Amniotic stem cell (primary cell): Measurements from ENCODE around the gene PLOD3.
"Not testable (repeated sequence)": the region's sequence is repeated elsewhere in the genome, so short reads cannot be mapped to it uniquely, and the experiment has no call there.

Source experiments
- DNase-seq: peaks from one replicate; lab custom pipeline; 2025; lab: John Stamatoyannopoulos, UW

PLOD3 gene, protein sequence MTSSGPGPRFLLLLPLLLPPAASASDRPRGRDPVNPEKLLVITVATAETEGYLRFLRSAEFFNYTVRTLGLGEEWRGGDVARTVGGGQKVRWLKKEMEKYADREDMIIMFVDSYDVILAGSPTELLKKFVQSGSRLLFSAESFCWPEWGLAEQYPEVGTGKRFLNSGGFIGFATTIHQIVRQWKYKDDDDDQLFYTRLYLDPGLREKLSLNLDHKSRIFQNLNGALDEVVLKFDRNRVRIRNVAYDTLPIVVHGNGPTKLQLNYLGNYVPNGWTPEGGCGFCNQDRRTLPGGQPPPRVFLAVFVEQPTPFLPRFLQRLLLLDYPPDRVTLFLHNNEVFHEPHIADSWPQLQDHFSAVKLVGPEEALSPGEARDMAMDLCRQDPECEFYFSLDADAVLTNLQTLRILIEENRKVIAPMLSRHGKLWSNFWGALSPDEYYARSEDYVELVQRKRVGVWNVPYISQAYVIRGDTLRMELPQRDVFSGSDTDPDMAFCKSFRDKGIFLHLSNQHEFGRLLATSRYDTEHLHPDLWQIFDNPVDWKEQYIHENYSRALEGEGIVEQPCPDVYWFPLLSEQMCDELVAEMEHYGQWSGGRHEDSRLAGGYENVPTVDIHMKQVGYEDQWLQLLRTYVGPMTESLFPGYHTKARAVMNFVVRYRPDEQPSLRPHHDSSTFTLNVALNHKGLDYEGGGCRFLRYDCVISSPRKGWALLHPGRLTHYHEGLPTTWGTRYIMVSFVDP

DNA sequence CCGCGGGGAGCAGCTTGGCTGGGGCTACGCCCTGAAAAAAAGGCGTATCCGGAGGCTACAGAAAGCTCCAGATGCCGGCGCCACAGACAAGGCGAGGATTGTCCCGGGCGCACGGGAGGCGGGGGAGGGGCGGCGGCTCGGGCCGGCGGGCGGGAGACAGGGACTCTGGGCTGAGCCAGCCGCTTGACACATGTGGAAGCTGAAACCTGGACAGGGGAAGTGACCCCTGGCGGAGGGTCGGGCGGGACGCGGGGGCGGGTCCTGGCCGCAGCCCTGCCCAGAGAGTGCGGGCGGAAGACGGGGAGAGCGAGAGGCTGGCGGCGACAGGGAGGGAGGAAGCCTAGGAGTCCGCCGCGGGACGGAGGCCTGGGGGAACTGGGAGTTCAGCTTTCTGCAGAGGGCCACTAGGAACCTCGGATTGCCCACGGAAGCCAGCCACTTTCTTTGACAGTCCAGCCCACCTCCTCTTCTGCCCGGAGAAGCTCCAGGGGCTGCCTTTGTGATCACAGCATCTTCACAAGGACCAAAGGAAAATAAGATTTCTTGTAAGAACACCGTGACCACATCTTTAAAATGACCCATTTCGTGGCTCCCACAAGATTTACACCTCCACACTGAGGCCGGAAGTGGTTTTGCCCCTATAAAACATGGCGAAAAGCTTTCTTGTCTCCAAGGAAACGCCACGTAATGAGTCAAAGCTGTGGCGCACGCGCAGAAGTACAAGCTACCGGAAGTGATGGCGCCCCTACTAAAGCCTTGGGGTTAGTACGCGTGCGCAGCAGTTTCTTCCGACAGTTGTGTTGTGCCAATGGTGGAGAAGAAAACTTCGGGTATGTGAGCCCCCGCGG is at the start of gene PLOD3, which contains the start of gene ZNHIT1:
Gene PLOD3 (minus strand): TSS at position 194 of the 848 bp plus-strand sequence. CDS start 307 bp downstream, outside the sequence.
Gene ZNHIT1 (plus strand): TSS at position 778 of the 848 bp plus-strand sequence. CDS start 31 bp downstream, at position 809.
- peak; percentile 94 for DNase-seq

DNA sequence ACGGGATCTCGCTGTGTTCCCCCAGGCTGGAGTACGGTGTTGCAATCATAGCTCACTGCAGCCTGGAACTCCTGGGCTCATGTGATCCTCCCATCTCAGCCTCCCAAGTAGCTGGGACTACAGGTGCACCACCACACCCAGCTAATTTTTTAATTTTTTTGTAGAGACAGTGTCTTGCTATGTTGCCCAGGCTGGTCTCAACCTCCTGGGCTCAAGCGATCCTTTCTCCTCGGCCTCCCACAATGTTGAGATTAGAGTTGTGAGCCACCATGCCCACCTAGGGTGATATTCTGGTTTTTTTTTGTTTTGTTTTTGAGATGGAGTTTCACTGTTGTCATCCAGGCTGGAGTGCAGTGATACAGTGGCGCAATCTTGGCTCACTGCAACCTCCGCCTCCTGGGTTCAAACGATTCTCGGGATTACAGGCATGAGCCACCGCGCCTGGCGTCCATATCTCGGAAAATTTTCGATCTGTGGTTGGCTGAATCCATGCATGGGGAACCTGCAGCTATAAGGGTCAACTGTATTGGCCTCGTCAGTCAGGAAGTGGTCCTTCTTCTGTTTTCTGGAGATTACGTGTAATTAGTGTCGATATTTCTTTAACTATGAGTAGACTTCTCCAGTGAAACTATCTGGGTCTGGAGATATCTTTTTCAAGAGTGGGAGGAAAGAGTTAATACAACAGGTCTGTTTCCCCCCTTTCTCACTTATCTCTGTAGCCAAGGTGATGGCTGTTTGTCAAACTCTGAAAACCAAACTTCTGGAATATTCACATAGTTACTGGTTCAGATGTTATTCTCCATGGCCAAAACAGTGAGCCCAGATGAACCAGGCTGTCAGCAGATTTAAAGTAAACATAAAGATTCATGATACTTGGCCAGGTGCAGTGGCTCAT is 48.5 kb upstream of the PLOD3 start:
- no peak for DNase-seq

DNA sequence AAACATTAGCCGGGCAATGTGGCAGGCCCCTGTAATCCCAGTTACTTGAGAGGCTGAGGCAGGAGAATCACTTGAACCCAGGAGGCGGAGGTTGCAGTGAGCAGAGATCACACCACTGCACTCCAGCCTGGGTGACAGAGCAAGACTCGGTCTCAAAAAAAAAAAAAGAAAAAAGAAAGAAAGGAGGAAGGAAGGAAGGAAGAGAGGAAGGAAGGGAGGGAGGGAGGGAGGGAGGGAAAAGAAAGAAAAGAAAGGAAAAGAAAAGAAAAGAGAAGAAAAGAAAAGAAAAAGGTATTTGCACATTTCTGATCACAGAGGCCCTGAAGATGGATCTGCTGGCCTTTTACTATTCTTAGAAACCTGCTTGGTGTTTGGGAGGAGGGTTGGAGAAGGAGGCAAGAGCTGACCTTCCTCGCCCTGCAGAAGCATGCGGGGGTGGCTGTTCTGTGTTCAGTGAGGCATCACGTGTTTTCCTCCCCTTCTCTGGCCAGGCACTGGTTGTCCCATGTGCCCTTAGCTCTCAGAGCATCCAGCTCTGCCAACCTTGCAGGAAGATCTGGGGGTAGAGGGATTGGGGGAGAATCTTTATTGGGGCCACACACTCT is 46.8 kb upstream of the PLOD3 start:
- DNase-seq: not testable (repeated sequence)

DNA sequence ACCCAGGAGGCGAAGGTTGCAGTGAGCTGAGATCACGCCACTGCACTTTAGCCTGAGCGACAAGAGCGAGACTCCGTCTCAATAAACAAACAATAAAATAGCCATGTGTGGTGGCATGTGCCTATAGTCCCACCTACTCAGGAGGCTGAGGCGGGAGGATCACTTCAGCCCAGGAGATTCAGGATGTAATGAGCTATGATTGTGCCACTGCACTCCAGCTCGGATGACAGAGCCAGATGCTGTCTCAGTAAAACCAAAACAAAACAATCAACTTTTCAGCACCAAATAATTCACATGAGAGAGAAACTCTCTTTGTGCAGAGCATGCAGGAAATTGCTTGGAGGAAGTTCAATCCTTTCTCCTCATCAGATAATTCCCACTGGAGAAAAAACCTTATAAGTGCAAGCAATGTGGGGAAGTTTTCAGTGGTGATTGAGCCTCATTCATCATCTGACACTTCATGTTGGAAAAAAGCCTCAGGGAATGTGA is 40.9 kb upstream of the PLOD3 start:
- DNase-seq: no peak

DNA sequence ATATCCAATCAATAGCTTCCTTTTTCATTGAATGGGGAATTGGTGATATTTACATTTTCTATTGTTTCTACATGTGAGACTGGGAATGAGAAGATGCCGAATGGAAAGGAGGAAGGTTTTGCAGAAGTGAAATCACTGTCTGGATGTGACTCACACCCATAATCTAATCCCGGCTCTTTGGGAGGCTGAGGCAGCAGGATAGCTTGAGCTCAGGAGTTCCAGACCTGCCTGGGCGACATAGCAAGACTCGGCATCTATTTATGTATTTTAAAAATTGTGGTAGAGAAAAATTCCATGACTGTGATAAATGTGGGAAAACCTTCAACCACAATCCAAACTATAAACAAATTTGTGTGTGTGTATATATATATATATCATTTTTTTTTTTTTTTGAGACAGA is 38.4 kb upstream of the PLOD3 start:
- DNase-seq: no peak

DNA sequence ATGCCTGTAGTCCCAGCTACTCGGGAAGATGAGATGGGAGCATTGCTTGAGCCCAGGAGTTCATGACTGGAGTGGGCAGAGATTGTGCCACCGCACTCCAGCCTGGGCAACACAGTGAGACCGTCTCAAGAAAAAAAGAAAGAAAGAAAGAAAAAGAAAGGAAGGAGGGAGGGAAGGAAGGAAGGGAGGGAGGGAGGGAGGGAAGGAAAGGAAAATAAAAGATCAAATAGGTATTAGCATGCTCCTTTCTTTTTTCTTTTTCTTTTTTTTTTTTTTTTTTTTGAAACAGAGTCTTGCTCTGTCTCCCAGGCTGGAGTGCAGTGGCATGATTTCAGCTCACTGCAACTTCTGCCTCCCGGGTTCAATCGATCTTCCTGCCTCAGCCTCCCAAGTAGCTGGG is 35.8 kb upstream of the PLOD3 start:
- DNase-seq: not testable (repeated sequence)

DNA sequence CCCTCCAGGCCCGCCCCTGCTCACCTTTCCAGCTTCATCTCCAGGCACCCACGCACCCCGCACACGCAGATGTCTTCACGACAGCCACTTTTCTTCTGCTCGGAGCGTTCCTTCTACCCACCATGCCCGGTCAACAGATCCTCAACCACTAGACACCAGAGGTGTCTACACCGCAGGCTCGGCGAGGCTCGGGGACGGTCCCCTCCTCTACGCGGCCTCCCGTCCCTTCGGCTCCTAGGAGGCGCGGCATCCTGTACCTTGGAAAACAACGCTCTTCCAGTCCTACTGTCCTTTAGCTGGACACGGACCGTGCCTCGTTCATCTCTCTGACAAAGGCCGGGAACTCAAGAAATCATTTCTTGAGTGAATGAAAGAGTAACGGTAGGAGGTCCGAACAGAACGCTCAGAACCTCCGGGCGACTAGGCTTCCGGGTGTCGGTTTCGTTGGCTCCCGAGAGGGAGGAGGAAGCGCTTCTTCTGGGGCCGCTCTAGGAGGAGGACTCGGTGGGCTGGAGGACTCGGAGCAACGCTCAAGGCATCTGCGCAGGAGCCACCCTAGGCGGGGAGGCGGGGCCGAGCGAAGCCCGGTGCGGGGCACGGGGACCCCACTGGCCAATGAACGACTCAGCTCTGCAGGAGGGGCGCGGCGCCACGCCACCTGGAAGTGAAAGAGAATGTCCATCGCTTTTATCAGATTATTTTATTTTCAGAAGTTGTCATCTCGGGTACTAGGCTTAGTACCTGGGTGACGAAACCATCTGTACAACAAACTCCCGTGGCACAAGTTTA is 34.7 kb upstream of the PLOD3 start:
- peak; percentile 98 for DNase-seq

DNA sequence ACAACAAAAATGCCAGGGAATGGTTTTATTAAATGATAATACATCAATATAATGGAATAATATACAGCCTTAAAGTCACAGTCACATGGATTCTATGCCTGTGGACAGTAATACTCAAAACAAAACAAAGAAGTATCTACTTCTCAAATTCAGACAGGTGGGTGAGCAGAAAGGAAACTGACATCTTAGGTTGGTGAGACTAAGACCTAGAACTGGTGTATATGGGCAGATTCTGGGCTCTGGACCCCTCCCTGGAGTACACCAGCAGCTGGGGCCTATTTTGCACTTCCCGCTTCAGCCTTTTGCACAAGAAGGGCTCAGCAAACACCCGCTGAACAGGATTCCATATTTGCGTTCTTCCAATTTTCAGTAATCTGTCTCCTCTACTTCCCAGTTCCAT is 32.9 kb upstream of the PLOD3 start:
- no peak for DNase-seq

DNA sequence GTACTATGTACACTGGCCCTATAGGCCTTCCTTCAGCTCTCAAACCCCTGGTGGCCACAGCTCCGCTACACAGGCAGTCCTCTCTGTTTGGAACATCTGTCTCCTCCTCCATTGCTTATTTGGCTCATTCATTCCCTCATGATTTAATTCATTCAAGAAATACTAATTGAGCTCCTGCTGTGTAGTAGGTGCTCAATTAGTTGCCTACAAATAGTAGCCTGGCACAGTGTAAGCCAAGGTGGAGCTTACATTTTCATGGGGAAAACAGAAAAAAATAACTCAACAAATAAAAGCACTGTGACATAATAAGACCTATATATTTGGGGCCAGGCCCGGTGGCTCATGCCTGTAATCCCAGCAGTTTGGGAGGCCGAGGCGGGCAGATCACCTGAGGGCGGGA is 30.9 kb upstream of the PLOD3 start:
- DNase-seq: no peak

DNA sequence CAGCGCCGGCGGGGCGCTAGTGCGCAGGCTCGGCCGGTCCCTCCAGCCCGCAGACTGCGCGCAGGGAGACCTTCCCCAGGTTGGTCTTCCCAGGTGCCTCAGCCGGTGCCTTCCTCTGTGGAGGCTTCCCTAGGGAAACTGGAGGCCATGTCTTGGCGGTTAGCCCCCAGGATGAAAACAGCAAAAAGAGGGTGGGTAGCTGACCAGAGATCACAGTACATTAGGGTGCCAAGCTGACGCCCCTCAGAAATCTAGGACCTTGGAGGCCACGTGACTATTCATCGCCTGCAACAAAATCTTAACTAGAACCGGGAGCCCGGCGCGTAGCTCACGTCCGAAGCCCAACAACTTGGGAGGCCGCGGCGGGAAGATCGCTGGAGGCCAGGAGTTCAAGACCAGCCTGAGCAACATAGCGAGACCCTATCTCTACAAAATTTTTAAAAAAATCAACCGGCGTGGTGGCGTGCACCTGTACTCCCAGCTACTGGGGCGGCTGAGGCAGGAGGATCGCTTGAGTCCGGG is 27.8 kb upstream of the PLOD3 start:
- no peak for DNase-seq

DNA sequence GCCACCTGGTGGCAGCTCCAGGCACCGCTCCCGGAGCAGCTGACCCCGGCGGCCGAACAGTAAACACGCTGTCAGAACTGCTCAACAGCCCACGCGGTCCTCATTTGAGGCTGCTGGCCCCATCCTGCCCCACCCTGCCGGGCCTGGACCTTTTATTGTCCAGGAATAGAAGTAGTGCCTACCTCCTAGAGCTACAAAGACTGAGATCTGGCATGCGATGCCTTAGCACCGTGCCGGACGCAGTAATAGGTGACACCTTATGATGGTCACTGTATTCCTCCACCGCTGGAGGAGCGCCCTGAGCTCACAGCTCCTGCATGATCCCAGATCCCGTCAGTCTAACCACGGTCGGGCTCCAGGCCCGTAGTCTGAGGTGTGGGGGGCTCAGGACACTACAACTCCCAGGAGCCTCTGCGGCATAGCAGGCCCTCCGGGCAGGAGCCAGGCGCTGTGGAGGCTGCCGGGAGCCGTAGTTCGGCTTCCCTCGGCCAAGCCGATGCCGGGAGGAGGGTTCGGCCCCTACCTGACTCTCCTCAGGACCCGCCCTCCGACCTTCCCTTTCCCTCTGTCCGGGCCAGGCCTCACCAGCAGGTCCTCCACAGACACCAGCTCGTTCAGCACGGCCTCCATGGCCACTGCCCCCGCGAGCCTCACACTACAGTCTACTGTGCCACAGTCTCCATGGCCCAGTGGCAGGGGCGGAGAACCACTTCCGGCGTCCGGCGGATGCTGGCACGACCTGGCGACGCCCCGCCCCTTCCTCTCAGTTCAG is 27.2 kb upstream of the PLOD3 start, which contains the start of gene FIS1:
Gene FIS1 (minus strand): TSS at position 707 of the 772 bp plus-strand sequence. CDS start 77 bp downstream, at position 630.
- DNase-seq: peak; percentile 82

DNA sequence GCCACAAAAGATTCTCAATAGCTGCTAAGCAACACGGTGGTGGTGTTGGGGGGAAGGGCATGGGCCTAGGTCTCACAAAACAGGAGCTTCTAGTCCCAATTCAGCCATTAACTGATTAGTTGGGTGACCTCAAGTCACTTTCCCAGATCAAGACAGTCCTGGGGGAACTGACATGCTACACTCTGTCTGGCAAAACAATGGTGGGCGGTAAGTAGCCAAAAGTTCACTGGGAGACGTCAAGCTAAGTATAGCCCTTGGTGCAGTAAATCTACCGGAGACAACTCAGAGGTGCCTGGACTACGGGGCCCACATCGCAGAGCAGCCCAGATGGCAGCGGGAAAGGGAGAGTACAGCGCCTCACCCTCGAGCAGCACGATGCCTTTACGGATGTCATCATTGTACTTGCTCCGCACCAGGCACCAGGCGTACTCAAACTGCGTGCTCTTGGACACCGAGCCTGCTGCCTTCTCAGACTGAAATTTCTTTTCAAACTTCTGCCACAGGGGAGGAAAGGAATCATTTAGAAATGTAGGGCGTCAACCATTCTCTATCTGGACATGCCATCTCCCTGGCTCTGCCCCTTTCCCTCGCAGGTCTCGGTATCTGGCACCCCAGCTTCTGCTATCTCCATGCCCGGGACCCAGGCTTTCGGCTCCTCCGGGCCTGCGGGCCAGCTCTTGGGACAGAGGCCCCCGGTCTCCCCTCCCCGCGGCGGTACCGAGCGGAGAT is 26.4 kb upstream of the PLOD3 start:
- DNase-seq: no peak

DNA sequence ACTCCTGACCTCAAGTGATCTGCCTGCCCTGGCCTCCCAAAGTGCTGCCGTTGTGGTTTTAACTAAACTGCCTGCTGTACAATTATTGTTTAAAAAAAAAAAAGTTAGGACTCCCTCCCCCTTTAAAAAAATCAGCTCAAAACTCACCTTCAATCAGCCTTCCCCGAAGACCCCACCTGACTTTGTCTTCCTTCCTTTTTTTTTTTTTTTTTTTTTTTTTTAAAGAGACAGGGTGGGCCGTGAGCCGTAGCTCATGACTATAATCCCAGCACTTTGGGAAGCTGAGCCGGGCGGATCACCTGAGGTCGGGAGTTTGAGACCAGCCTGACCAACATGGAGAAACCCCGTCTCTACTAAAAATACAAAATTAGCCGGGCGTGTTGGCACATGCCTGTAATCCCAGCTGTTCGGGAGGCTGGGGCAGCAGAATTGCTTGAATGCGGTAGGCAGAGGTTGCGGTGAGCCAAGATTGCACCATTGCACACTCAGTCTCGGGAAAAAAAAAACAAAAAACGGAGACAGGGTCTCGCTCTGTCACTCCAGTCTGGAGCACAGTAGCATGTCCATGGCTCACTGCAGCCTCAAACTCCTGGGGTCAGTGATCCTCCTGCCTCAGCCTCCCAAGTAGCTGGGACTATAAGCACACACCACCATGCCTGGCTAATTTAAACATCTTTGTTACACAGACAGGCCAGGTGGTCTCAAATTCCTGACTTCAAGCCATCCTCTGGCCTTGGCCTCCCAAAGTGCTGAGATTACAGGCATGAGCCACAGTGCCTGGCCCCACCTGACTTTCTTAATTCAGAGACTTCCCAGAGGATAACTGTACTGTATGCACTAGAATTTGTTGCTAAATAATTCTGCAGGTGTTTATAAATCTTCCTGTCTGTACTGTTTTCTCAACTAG is 24.3 kb upstream of the PLOD3 start:
- DNase-seq: no peak

DNA sequence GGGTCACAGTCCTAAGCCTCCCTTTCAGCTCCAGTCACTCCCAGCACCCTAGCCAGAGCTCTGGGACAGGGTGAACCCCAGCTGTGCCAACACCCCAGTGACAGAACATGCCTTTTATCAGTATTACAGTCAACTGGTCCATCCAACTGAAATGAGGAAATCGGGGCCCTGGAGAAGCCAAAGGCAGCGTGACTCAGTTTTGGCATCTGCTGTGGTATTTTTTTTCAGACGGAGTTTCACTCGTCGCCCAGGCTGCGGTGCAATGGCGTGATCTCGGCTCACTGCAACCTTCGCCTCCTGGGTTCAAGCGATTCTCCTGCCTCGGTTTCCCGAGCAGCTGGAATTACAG is 23.6 kb upstream of the PLOD3 start:
- DNase-seq: no peak

DNA sequence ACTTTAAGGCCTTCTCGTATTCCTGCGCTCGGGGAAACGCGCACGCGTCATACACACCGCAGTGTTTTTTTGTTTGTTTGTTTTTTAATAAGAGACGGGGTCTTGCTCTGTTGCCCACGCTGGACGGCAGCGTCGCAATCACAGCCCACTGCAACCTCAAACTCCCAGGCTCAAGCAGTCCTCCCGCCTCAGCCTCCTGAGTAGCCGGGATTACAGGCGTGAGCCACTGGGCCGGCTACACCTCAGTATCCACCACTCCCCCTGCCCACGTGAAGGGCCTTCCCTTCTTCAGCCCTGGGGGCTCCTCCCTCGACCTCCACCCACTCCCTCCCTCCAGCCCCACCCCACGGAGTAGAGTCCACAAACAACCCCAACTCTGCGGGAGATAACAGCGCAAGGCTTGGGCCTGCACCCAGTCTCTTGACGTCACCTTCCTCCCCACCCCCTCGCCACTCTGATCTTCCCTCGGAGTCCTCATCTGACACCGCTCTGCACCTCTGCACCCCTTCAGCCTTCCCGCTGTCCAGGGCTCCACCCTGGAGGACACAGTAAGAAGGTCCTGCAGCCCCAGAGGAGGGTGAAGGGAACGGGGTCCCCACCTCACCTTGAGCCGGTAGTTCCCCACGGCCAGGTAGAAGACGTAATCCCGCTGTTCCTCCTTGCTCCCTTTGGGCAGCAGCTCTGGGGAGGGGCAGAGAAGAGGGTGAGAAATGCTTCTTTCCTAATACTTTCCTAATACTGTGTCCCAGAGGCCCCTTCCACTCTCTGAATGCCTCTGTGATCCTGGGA is 23.0 kb upstream of the PLOD3 start:
- no peak for DNase-seq

DNA sequence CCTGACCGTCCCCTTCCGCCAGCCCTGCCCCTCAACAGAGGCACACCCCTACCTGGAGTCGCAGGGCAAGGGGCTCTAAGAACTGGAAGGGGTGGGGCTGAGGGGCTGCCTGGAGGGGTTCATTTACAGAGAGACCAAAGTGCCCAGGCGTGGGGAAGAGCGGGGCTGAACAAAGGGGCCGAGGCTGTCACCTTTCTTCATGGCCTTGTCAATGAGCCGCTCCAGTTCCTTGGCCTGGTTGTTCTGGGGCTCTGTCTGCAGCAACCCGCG is 22.5 kb upstream of the PLOD3 start:
- DNase-seq: no peak
